DOHH2 (cell line): ENCODE data around the gene IKBIP.
A peak's percentile ranks its signal among the peaks of the same experiment; 100 is the strongest.

Experiments used
- H3F3A ChIP-seq: fragments of 200-600 bp; sonication (generic), shearing (Covaris generic); 2 replicates; pipeline ENCODE4 v1.6.0; 2016; ENCODE audit warnings: antibody characterized with exemption, mild to moderate bottlenecking; ENCODE audit not compliant: control insufficient read depth, insufficient read depth
- H3K27ac ChIP-seq: fragments of 200-600 bp; sonication (generic); 2 replicates; pipeline ENCODE4 v1.5.1; 2014; ENCODE audit warnings: low read depth, mild to moderate bottlenecking, low read length, moderate library complexity
- H3K27me3 ChIP-seq: fragments of 200-600 bp; sonication (generic); 2 replicates; pipeline ENCODE4 v1.6.1; 2014; ENCODE audit warnings: mild to moderate bottlenecking, low read length, mixed read lengths; ENCODE audit not compliant: control insufficient read depth
- H3K36me3 ChIP-seq: fragments of 200-600 bp; sonication (generic); 2 replicates; pipeline ENCODE4 v1.6.1; 2014; ENCODE audit warnings: mild to moderate bottlenecking, low read length, moderate library complexity, mixed read lengths; ENCODE audit not compliant: control insufficient read depth
- H3K4me1 ChIP-seq: fragments of 200-600 bp; sonication (generic); 2 replicates; pipeline ENCODE4 v1.6.1; 2014; ENCODE audit warnings: mild to moderate bottlenecking, low read length, mixed read lengths; ENCODE audit not compliant: control insufficient read depth
- H3K4me2 ChIP-seq: fragments of 200-600 bp; sonication (generic); 2 replicates; pipeline ENCODE4 v1.6.0; 2014; ENCODE audit warnings: mild to moderate bottlenecking, low read length, moderate library complexity
- H3K4me3 ChIP-seq: fragments of 200-600 bp; sonication (generic); 2 replicates; pipeline ENCODE4 v1.5.1; 2014; ENCODE audit warnings: mild to moderate bottlenecking, low read length, mixed read lengths
- H3K79me2 ChIP-seq: fragments of 200-600 bp; sonication (generic); 2 replicates; pipeline ENCODE4 v1.6.1; 2014; ENCODE audit warnings: mild to moderate bottlenecking, low read length, mixed read lengths; ENCODE audit not compliant: control insufficient read depth
- H3K9me2 ChIP-seq: fragments of 200-600 bp; sonication (generic); replicated peaks from 2 replicates; pipeline ENCODE4 v1.6.1; 2014; ENCODE audit warnings: mild to moderate bottlenecking, low read length, mixed read lengths; ENCODE audit not compliant: control insufficient read depth
- H3K9me3 ChIP-seq: fragments of 200-600 bp; sonication (generic); 2 replicates; pipeline ENCODE4 v1.6.1; 2014; ENCODE audit warnings: antibody characterized with exemption, low read length, mixed read lengths; ENCODE audit not compliant: control insufficient read depth, insufficient read depth
- H4K20me1 ChIP-seq: fragments of 200-600 bp; sonication (generic); 2 replicates; pipeline ENCODE4 v1.6.0; 2014; ENCODE audit warnings: low read depth, mild to moderate bottlenecking, antibody characterized with exemption, low read length, moderate library complexity; ENCODE audit not compliant: control insufficient read depth, insufficient read depth
- CTCF ChIP-seq: fragments of 200-600 bp; sonication (generic); IDR thresholded peaks from one replicate; pipeline ENCODE4 v1.5.1; 2014; ENCODE audit warnings: antibody characterized with exemption, mild to moderate bottlenecking, low read depth, low read length; ENCODE audit not compliant: poor library complexity, severe bottlenecking
- EZH2phosphoT487 ChIP-seq: fragments of 200-600 bp; sonication (generic); IDR thresholded peaks from 2 replicates; pipeline ENCODE4 v1.6.1; 2017; ENCODE audit warnings: borderline replicate concordance, mild to moderate bottlenecking, antibody characterized with exemption, low read length, moderate library complexity, mixed read lengths

The IKBIP gene

GRCh38 chr12:98612696-98613334 lies 31.8 kb downstream of the IKBIP start:
- H3K9me3 ChIP-seq, result no peaks in the 10 kb centered on the region
- no peaks in the 10 kb centered on the region for H3K27me3 ChIP-seq
- peak overlapping the region; percentile 49 for H3K4me3 ChIP-seq
- TF ChIP-seq EZH2phosphoT487, result no peak
- TF ChIP-seq CTCF, result no peak
- H3K9me2 ChIP-seq, result no peaks in the 10 kb centered on the region
- no peaks in the 10 kb centered on the region for H3K79me2 ChIP-seq
- peaks cover 14% of the 10 kb centered on the region for H3F3A ChIP-seq
- peaks cover 6% of the 10 kb centered on the region; the same call in 1 of the 2 replicates for H3K36me3 ChIP-seq
- H4K20me1 ChIP-seq, result no peaks in the 10 kb centered on the region
- H3K27ac ChIP-seq, result peak overlapping the region; percentile 66
- H3K4me2 ChIP-seq, result peak overlapping the region; percentile 57
- H3K4me1 ChIP-seq, result peaks cover 18% of the 10 kb centered on the region

- TF ChIP-seq EZH2phosphoT487 (no peak), CTCF (no peak)
These were observed 34.0 kb downstream of the IKBIP start for GRCh38 chr12:98610596-98610995.

GRCh38 chr12:98606359-98606988 lies 38.1 kb downstream of the IKBIP start:
- H3K4me2 ChIP-seq, result no peak overlapping the region
- H3K27ac ChIP-seq, result no peak overlapping the region
- no peaks in the 10 kb centered on the region for H3K4me1 ChIP-seq
- no peaks in the 10 kb centered on the region for H3K79me2 ChIP-seq
- H3K9me3 ChIP-seq, result no peaks in the 10 kb centered on the region
- H3K27me3 ChIP-seq, result no peaks in the 10 kb centered on the region
- peaks cover 29% of the 10 kb centered on the region for H3K36me3 ChIP-seq
- H3F3A ChIP-seq, result peaks cover 44% of the 10 kb centered on the region
- H3K9me2 ChIP-seq, result no peaks in the 10 kb centered on the region
- no peak for TF ChIP-seq CTCF
- no peak for TF ChIP-seq EZH2phosphoT487
- H3K4me3 ChIP-seq, result no peak overlapping the region
- H4K20me1 ChIP-seq, result no peaks in the 10 kb centered on the region

More at GRCh38 chr12:98610596-98610995, 34.0 kb downstream of the IKBIP start:
- no peak overlapping the region for H3K4me2 ChIP-seq
- no peaks in the 10 kb centered on the region for H3K9me2 ChIP-seq
- H3K27ac ChIP-seq, result no peak overlapping the region
- no peaks in the 10 kb centered on the region for H3K27me3 ChIP-seq
- H3K9me3 ChIP-seq, result no peaks in the 10 kb centered on the region
- H3K36me3 ChIP-seq, result peaks cover 6% of the 10 kb centered on the region; the same call in 1 of the 2 replicates
- no peaks in the 10 kb centered on the region for H3K79me2 ChIP-seq
- peaks cover 21% of the 10 kb centered on the region for H3F3A ChIP-seq
- no peak overlapping the region for H3K4me3 ChIP-seq
- H3K4me1 ChIP-seq, result peaks cover 18% of the 10 kb centered on the region
- H4K20me1 ChIP-seq, result no peaks in the 10 kb centered on the region
